Right lobe of liver (tissue), 4 donors: ENCODE data around the gene ATG7.

Source experiments
- POLR2A ChIP-seq: fragments of 450-650 bp; IDR thresholded peaks from one replicate; pipeline ENCODE4 v1.6.1; 2017; ENCODE audit warnings: antibody characterized with exemption, mild to moderate bottlenecking
- TF ChIP-seq, protein P1 (sequence below), 4 donors: fragments of 200-600 bp in 3 of 4; fragments of 450-650 bp in 1 of 4; IDR thresholded peaks; one replicate each; pipeline versions ENCODE4 v1.5.1 to v1.8.0; 2016 to 2022; ENCODE audit warnings: antibody characterized with exemption in 4 of 4, mild to moderate bottlenecking in 2 of 4
- donor health status: DM: no; HTN: no; CAD: no.
- donor health status: DM: no; HTN: no; CAD: no.
- donor health status: DM: no; HTN: yes; CAD: no.

DNA sequence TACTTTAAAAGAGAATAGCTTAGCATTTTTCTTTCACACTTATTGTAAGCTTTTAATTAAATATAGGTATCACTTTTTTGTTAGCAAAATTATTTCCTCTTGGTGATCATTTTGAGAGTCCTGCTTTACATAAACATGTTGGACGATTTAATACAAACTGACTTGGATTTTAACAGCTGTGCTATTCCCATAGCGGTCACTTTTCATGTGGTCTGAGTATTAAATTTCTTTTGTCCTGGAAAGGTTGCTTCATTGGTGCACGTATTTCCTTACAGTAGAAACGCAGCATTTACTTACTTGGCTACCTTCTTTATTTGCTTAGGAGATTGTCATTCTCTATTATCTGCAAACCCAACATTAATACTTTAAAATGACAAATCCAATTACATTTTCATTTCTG lies 109.4 kb downstream of the ATG7 start:
- TF ChIP-seq POLR2A: no peak
- TF ChIP-seq, protein P1, sequence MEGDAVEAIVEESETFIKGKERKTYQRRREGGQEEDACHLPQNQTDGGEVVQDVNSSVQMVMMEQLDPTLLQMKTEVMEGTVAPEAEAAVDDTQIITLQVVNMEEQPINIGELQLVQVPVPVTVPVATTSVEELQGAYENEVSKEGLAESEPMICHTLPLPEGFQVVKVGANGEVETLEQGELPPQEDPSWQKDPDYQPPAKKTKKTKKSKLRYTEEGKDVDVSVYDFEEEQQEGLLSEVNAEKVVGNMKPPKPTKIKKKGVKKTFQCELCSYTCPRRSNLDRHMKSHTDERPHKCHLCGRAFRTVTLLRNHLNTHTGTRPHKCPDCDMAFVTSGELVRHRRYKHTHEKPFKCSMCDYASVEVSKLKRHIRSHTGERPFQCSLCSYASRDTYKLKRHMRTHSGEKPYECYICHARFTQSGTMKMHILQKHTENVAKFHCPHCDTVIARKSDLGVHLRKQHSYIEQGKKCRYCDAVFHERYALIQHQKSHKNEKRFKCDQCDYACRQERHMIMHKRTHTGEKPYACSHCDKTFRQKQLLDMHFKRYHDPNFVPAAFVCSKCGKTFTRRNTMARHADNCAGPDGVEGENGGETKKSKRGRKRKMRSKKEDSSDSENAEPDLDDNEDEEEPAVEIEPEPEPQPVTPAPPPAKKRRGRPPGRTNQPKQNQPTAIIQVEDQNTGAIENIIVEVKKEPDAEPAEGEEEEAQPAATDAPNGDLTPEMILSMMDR (IDR thresholded peaks at IDR 0.05): no peak
